GM18951 (cell line): ENCODE results near the gene MLPH.

Source experiments
- POLR2A ChIP-seq: IDR thresholded peaks from 4 replicates; pipeline ENCODE4 v1.6.1; 2011; ENCODE audit warnings: mild to moderate bottlenecking; ENCODE audit not compliant: insufficient read length, insufficient read depth; ENCODE audit errors: extremely low read depth
- in situ Hi-C: fragments of 300-500 bp; cut with MboI; formaldehyde crosslinking; loops from one replicate; pipeline ENCODE4 v1.12.0; 2022; ENCODE audit warnings: low sequenced_read_pairs, mixed read lengths, inconsistent platforms; ENCODE audit not compliant: unreplicated experiment

Gene MLPH, protein sequence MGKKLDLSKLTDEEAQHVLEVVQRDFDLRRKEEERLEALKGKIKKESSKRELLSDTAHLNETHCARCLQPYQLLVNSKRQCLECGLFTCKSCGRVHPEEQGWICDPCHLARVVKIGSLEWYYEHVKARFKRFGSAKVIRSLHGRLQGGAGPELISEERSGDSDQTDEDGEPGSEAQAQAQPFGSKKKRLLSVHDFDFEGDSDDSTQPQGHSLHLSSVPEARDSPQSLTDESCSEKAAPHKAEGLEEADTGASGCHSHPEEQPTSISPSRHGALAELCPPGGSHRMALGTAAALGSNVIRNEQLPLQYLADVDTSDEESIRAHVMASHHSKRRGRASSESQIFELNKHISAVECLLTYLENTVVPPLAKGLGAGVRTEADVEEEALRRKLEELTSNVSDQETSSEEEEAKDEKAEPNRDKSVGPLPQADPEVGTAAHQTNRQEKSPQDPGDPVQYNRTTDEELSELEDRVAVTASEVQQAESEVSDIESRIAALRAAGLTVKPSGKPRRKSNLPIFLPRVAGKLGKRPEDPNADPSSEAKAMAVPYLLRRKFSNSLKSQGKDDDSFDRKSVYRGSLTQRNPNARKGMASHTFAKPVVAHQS

DNA sequence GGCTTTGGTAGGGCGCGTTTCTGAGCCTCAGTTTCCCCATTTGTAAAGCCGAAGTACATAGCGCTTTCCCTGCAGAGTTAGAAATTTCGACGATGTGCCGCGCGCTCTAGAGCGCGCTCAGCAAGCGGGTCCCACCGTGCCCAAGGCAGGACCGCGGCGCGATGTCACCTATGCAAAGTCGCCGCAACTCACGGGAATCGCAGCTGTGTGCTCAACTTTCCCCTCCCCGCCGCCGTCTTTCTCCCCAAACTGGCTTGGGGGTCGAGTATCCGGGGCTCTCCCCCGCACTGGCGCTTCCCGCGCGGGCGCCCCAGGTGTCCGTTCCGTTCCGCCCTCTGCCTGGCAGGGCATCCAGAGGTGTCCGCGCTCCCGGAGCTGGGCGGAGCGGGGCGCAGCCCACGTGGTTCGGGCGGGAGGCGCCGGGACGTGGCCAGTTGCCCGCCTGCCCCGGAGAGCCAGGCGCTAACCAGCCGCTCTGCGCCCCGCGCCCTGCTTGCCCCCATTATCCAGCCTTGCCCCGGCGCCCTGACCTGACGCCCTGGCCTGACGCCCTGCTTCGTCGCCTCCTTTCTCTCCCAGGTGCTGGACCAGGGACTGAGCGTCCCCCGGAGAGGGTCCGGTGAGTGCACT is at the start of gene MLPH:
Gene MLPH, plus strand, starts transcription at position 433 of the 630 bp plus-strand sequence. CDS start 6,176 bp downstream, outside the sequence.
- in situ Hi-C loops, result no loop called here
- no peak for TF ChIP-seq POLR2A

DNA sequence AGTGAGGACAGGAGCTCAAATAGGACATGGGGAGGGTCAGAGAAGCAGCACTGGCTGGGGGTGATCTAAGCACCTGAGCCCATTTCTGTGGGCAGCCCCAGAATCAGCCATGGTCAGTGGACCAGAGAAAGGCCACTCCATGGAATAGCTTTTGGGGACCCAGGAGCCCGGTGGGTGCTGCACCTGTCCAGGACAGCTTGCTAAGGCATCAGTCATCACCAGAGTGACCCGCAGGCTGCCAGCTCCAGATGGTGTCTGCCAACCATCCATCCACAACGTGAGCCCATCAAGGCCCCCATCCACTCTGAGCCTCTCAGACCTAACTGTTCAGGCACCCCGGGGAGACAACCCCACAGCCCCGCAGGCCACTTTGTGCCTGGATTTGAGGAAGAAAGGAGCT is 49.5 kb upstream of the MLPH start:
- in situ Hi-C loops, result no loop called here
- no peak for TF ChIP-seq POLR2A

DNA sequence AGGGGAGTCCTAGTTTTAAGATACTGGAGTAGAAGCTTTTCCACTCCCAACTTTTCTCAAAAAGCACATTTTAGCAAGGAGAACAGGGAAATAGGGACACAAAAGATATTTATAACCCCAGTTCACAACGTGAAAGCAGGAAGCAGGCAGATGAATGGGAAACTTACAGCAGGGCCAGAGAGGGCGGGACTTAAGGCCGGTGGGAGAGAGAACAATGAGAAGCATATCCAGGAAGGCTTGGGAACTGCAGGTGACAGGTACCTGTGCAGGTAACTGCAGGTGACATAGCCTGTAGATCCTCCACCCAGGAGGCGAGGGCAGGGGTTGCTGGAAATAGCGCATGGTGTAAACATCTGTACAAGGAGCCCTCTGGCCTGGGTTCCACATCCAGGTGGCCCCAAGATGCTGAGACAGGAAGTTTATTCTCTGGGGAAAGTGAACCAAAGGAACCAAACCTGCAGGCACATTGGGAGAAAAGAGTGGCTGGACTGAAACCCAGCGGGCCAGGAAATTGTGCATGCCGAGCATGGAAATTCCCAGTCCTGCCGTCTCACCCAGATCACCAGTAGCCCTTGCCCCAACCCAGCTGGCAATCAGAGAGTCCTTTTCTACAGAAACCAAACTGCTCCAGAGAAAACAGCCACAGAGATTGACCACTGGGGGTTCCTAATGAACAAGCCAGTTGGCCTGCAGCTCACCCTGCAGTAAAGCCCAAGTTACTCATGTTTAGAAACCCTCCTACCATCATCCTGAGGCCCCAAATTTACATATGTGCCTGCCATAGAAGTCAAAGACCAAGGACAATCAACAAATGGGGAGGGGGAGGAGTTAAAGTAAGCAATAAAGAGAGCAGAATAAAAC is 48.7 kb upstream of the MLPH start:
- in situ Hi-C loops, result no loop called here

DNA sequence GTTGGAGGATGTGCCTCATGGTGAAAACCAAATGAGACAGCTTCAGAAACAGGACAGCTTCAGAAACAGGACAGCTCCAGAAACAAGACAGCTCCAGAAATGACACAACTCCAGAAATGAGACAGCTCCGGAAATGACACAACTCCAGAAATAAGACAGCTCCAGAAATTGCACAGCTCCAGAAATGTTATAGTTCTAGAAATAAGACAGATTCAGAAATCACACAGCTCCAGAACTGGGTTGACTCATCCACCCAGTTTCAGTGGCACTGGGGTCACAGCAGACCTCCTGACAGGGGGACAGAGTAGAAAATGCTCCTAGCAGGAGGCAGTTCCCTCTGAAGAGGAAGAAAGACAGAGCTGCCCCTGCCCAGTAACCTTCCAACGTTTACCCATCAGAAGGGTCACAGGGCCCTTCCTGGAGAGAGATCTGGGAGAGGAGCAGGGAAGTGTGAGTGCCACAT is 46.2 kb upstream of the MLPH start:
- in situ Hi-C loops, result no loop called here
- no peak for TF ChIP-seq POLR2A

More for the DNA sequence above, 48.7 kb upstream of the MLPH start:
- TF ChIP-seq POLR2A, result no peak

DNA sequence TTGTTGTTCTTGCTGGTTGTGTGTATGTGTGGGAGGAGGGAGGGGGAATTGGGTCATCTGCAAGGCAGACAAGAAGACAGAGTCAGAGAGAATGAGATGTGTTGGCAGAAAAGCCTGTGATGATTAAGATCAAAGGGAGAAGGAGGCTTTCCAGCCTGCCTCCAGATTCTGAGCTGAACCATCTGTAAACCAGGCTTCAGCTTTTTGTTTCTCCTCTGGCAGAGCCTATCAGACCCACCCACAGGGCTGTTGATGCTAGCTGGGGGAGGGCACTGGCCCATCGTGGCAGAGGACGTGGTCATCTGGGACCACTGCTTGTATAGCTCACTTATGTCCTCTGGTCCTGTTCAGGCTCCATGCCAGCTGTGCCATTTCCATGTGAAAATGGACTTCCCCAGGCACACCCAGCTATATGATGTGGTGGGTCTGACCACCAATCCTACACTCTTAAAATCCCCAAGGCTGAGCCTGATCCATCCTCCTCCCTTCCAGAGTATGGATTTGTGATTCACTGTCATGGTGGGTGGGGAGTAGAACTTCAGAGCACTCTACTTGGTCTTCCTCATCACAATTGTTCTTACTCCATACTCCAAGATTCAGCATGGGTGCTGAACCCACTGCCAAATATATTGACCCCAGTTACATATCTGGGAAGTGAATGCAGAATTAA is 45.3 kb upstream of the MLPH start:
- in situ Hi-C loops, result no loop called here
- no peak for TF ChIP-seq POLR2A

DNA sequence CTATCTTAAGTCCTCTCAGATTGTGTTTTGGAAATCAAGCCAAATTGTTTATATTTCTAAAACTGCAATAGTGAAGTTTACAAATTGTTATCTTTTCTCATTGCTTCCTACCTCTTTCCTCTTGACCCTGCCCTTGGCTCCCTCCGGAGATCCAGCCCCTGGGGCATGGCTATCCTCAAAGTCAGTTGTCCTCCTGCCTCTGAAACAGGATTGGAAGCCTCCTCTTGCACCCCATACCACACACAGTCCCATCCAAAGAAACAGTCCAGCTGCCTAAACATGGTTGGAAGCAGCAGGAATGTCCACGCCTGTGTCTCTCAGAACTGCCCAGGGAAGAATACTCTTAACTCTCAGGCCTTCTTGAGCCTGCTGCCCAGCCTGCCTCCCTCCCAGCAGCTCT is 43.0 kb upstream of the MLPH start:
- in situ Hi-C loops, result no loop called here
- no peak for TF ChIP-seq POLR2A

DNA sequence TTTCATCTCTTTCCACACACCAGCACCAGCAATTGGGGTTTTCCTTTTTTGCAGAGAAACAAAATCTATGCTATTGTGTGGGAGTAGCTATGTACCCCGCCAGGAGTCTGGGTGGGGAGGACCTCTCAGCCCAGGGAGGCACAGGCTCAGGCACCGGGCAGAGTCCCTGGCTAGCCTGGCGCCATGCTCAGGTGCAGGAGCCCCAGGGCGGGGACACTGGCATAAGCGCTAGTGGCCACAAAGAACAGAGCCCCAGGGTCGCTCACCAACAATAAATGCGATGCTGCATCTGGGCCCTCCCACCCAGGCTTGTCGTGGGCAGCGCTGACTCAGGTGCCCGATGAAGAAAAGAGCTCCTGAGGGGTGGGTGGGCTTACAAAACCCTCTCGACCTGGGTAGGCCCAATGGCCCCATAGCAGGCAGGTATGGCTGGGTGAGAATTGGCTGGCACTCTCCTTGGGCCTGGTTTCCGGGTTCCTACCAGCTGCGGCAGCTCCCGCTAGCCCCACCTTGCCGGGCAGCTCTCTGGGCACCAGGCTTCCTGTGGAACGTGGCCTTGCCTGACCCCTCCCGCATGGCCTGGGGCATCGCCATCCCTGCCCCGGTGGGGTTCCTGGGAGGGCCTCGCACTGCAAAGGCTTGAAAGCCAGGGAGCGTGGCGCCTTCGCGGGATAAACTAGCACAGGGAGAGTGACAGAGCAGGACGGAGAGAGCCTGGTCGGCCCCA is 41.3 kb upstream of the MLPH start:
- in situ Hi-C loops, result no loop called here
- TF ChIP-seq POLR2A, result no peak

DNA sequence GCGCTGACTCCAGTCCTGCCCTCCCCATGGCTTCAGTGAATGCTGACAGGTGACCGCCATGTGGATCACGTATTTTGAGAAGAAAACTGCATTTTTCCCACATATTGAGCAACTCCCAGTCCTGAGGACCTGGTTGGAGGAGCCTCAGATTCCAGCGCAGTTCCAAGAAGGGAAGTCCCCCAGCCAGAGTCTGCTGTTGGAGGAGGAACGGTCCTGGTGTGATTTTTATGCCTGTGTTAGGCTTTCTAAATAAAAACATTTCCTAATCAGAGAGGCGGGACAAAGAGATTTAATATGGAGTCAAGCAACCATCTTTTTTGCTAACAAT is 40.7 kb upstream of the MLPH start:
- TF ChIP-seq POLR2A, result no peak
- in situ Hi-C loops, result no loop called here

DNA sequence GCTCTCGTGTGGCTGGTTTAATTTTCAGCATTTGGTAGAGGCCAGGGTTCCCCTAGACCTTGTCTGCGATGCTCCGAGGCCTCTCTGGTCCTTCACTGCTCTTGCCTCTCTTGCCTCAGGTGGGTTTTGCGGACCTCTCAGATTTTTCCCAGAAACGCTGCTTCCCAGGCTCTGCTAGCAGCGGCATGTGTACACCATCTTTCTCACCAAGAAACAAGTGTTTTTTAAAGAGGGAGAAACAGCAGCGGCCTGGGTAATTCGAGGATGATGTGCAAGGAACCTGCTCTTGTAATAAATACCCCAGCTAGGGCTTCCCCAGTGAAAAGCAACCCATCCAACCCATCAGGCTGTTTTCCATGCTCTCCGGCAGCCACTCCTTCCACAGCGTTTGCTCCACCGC is 39.6 kb upstream of the MLPH start:
- TF ChIP-seq POLR2A, result no peak
- in situ Hi-C loops, result no loop called here

DNA sequence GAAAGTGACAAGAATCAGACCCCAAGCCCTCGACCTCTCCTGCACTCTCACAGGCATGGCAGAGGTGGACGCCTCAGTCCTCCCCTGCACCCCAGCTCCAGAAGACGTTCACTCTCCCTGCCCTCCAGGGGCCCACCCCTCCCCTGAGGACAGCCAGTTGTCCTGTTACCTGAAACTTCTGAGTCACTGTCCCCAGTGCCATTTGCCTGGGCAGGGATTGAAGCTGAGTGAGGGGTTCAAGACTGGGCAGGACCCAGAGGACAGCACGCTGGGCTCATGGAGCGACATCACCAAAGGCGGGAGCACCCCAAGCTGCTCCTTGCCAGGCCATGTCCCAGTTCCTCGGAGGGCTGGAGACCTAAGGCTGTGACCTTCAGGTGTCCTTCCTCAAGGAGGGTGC is 38.9 kb upstream of the MLPH start:
- no peak for TF ChIP-seq POLR2A
- in situ Hi-C loops, result no loop called here

DNA sequence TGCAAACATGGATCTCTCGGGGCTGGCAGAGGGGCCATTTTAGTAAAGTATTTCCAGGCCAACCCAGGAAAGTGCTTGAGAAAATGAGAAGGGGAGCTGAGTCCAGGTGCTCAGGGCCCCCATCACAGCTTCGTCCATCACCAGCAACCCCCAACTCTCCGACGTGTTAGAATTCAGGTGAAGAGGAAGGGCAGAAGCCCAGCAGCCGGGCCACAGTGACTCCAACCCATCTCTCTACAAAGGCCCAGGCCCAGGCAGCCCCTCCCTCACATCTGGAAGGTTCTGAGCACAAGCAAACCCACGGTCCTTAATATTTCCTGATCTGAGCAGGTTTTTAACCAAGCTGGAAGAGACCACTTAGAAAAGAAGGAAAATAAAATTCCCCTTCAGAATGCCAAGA is 38.4 kb upstream of the MLPH start:
- in situ Hi-C loops, result no loop called here

More for the DNA sequence above, 38.4 kb upstream of the MLPH start:
- TF ChIP-seq POLR2A, result no peak
